OCI-M2 (cell line): ENCODE measurements around the gene CCNB2.

Source experiments
- DNase-seq: peaks from one replicate; lab custom pipeline; 2025; ENCODE audit not compliant: unreplicated experiment; lab: John Stamatoyannopoulos, UW

Gene CCNB2

DNA sequence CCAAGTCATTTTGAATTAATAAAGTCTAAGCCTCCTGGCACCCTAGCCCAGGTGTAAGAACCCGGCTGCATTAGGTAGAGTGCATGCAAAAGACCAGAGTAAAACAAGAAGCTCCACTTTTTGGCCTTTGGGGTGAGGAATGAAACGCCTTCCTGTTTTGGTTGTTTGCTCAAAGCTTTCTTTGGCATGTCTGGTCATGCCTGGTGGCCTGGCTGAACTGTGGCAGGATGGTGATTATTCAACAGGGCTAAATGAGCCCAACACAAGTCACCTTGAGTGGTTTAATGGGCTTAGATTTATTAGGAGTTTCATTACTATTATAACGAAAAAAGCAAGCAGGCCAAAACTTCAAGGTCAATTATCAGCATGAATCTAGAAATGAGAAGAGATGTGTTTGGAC is 60.8 kb downstream of the CCNB2 start:
- DNase-seq, result no peak

DNA sequence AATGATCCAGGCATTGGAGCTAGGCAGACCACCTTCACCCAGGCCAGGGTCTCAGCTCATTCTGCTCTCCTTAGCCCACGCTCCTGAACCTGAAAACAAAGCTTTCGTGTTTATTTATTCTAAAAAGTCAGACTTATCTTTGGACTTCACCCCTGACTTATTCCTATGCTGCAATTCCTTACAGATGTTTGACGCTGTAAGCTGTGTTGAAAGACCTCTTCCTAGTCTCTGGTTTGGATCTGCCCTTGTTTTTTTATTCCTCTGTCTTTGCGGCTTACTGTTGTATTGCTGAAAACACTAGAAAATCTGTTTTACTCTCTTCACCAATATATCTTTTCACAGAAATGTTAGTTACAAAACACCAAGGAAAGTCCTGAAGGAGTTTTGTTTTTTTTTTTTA is 61.2 kb downstream of the CCNB2 start:
- no peak for DNase-seq

DNA sequence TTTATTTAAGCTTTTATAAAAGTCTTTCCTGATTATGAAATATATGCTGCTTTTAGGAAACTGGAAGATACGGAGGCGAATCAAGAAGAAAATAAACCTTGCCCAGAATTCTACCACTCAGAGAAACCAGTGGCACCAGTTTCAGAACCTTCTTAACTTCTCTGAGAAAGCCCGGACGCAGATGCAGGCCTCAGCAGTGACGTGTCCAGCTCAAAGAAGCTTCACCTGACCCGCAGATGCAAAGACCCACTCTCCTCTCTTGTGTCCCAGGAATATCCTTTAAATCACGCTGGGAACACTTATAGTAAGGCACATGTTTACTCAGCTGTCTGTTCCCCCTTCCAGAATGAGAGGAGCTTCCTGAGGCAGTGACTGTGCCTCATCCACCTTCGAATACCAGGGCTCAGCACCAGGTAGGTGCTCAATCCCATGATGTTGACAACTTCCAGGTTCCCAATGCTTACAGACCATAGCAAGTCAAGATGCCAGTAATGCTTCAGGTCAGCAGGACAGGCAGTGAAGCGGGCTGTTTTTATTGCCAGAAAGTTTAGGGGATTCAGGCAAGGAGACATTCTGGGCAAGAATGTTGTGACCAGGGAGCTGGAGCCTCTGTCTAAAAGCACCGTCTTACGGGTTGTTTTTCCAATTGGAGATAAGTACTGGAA is 61.8 kb downstream of the CCNB2 start:
- no peak for DNase-seq

DNA sequence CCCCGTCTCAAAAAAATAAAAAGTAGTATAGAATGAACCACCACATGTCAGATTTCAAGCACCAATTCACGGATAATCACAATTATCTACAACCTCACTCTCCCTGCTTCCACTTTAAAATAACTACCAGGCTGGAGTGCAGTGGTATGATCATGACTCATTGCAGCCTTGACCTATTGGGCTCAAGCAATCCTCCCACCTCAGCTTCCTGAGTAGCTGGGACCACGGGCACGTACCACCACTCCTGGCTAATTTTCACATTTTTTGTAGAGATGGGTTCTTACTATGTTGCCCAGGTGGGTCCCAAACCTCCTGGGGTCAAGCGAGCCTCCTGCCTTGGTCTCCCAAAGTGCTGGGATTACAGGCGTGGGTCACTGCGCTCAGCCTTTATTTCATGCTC is 63.6 kb downstream of the CCNB2 start:
- no peak for DNase-seq

DNA sequence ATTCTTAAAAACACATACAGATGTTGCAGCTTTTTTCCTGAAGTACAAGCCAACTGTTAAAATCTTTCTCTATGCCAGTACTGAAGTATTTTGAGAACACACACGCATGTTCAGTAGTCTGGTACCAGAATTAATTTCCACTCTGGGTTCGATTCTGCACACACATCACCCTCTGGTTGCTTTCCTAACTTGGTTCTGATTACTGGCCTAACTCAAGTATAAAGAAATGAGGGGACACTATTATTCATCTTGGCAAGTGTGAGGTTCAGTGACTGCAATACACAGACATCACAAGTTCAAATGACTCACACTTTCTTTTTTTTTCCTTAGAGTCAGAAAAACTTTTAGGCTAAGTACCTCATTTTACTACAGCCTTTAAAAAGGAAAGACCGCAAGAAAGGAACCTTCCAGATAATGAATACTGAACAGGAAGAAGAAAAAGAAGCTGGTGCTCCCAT is 64.3 kb downstream of the CCNB2 start:
- DNase-seq, result no peak

DNA sequence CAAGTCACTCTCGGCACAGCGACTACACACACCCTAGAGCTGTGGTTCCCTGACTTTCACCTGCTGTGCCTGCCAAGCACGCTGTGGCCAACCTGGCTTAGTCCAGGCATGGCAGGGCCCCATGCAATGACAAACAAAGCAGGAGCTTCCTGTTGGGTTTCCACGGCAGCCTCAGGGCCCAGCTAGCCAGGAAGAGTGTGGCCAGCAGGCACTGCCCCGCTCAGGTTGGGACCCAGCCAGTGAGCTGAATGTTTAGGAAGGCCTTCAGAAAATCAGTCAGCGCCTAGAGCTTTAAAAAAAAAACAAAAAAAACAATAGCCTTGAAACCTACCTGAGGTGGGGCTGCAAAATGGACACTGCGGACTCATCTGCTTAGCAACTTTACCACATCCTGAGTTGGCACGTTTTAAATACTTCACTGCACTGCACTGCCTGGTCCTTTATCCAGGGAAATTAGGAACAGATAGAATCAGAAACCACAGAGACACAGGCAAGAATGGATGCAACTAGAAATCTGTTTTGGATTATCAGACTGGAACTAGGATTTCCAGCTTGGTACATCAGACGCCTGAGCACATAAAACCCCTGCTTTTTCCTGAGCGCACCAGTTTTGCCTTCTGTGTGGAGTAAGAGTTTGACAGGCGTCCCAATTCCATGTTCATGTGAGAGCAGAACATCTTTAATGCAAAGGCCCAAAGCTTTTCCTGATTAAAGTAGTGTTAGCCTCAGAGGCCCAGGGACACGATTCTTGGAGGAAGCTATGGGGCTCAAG is 65.5 kb downstream of the CCNB2 start:
- no peak for DNase-seq

DNA sequence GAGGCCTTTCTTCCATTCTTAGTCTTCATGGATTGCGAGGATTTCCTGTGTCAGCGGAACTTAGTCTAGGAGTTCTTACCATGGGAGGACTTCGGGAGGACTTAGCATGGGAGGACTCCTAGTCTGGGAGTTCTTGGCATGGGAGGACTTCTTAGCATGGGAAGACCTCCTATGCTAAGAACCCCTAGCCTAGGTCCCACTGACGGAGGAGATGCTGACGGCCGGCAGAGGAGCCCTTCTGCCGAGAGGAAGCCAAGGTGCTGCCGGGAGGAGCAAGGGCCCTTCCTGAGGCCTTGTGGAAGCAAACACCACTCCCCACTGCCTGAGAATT is 66.1 kb downstream of the CCNB2 start:
- DNase-seq, result no peak

DNA sequence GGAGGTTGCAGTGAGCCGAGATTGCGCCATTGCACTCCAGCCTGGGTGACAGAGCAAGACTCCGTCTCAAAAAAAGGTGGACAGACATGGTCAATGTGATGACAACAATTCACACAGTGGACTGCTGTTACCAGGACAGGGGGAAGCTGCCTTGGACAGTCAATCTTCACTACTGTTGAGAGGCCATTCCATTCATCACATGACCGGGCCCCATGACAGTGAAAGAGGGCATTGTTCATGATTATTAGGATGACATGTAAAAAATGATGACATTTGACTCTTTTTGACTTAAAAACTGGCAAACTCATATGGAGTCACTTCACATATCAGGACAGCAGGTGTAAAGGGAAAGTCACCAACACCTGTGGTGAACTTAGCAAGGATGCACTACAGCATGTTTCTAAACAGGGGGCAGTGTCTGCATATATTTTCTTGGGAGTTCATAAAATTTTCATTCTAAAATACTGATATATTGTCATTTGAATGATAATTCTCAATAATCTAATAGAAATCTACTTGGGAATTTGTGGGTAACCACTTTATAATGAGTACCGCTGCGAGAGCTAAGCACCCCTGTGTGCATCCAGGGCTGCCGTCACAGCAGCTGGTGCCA is 67.4 kb downstream of the CCNB2 start:
- DNase-seq, result no peak

DNA sequence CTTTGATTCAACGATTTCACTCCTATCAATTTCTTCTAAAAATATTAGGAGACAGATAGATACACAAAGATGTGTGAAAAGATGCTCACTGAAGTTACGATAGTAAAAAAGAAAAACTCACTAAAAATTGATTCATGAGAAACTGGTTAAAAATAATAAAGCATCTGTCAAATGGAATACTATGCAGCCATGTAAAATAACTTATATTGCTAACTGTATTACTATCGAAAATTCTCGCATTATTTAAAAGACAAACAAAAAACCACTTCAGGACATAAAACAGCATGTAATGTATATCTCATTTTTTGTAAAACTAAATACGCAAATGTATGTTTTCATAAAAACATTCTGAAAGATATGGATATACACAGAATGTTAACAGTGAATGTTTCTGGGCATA is 68.2 kb downstream of the CCNB2 start:
- DNase-seq, result no peak

DNA sequence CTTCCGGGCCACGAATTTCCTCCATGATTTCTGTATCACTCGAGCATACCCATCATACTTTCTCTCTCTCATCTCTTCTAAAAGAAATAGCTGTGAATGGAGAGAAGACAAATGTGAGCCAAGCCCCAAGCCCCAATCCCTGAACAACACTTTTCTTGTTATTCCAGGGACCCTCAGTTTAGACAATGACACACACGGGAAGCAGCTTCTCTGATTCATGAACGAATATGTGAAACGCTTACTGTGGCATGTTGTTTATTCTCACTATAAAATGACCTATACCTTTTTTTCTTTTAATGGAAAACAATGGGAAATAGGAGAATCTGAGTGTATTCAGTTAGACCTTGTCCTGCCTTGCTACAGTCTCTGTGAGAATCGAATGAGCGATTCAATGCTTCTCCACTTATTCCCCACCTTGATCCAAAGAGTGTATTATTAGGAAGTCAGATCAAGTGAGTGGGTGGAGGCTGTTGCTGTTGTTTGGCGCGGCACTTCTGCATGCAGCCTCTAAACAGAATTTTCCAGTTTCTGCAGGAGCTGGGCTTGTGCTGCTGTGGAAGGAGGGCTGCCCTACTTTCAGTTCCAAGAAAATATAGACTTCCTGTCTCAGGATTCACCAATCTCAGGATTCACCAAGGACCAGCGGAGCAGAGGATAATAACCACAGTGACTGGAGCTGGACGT is 69.3 kb downstream of the CCNB2 start:
- no peak for DNase-seq
